T47D (cell line): ENCODE measurements around the gene RPS6KA3.
"Not testable (repeated sequence)": the region's sequence is repeated elsewhere in the genome, so short reads cannot be mapped to it uniquely, and the experiment has no call there.

Experiments used
- DNase-seq, 2 experiments: peaks; one replicate each; pipeline versions ENCODE4 v3.0.0 to v3.0.0-alpha.2; 2011 to 2012; ENCODE audit warnings: low read depth in 1 of 2, low spot score in 1 of 2
- JUND ChIP-seq: IDR thresholded peaks from 2 replicates; pipeline ENCODE4 v1.6.1; 2012; ENCODE audit warnings: low read depth
- in situ Hi-C: cut with HindIII; loops from 2 replicates; pipeline ENCODE4 v1.10.0; 2016; ENCODE audit warnings: low sequenced_read_pairs, low pct_unique_long_range_greater_than_20kb

RPS6KA3 gene

DNA sequence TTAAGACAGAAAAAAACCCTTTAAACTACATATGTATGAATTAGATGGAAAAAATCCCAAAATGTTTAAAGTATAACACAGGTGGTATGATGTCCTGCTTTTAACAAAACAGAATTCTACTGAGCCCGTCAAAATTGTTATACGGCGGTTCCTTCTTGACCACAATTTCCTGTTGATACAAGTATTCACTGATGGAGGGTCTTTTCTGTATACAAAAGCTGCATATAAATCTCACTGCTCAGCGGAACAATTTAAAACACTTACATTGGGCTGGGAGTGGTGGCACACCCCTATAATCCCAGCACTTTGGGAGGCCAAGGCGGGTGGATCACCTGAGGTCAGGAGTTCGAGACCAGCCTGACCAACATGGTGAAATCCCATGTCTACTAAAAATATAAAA, 62.4 kb downstream of the RPS6KA3 start:
- no peak for TF ChIP-seq JUND
- in situ Hi-C loops = no loop called here

DNA sequence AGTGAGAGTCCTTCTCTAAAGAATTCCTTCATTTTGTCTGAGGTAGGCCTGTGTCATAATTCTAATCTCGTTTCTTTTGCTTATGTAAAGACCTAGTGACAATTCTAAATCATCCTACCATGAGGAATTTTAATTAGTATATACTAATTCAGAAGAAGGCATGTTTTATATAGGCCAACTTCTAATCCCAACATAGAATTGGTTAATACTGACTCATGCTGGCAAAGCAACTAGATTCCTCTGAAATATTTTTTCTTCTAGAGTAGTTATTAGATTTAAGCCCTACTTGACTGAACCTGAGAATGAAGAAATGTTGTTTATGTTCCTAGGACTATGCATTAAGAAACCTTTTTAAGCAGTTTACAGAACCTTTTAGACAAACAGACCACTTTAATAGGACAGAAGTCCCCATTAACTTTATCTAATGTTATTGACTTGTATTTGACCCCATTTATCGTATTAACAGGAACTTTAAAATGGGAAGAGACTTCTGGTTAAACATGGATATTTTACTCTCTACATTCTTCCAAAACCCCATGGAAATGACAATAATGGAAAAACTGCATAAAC, 69.0 kb downstream of the RPS6KA3 start:
- TF ChIP-seq JUND = no peak
- in situ Hi-C loops = no loop called here
- DNase-seq = no peak

More for the DNA sequence above, 62.4 kb downstream of the RPS6KA3 start:
- no peak for DNase-seq

DNA sequence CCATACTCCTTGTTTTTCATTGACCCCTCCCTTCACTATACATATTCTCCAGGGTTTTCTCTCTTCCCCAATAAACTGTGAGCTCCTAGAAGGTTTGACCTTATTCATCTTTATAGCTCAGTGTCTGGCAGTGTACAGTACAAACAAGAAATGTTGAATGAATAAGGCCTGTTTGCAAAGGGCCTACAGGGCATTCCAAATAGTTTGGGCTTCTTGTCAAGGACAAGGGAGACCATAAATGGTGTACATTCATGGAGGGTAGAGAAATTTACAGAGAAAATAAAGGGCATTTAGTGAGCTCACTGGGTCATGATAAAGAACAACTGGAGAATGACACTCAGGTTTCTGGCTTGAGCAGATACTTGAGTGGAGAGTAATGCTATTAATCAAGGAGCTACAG, 77.5 kb downstream of the RPS6KA3 start:
- in situ Hi-C loops = no loop called here
- TF ChIP-seq JUND = no peak
- no peak for DNase-seq

DNA sequence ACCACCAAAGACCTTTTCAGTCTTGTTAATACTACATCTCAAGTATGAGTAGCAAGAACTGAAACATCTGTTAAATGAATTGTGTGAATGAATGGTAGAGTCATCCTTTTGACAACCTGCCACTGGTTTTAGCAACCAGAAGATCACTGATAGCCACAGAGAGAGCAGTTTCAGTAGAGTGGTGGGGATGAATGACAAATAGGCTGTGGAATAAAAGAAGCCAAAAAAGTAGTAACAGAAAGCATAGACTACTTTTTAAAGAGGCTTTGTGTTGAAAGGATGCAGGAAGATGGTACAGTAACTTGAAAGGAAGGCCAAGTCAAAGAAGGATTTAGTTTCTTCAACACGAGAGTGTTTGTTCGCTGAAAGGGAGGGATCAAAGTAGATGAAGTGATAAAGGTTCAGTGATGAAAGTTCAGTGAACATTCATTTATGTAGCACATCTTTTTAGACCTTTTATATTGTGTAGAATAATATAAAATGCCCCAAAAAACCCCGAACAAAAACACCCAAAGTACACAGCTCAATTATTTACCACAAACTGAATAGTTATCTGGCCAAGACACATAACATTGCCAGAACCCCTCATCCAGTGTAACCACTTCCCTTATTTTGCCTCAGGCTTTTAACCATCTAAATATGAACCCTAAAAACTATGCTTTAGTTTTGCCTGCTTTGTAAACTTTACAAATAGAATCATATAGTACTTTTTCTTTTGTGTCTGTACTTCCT, 84.9 kb downstream of the RPS6KA3 start:
- in situ Hi-C loops = no loop called here
- DNase-seq = no peak

DNA sequence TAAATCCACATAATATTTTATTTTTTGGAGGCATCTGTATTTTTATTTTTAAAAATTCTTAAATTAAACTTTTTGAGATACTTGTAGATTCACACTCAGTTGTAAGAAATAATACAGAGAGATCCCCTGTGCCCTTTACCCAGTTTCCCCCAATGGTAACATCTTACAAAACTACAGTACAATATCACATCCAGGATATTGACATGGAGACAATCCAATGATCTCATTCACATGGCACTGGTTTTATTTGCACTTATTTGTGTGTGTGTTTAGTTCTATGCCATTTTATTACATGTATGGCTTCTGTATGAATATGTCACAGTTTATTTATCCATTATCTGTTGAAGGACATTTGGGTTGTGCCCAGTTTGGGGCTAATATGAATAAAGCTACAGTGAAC, 89.6 kb downstream of the RPS6KA3 start:
- no peak for TF ChIP-seq JUND

More for the DNA sequence above, 84.9 kb downstream of the RPS6KA3 start:
- no peak for TF ChIP-seq JUND

DNA sequence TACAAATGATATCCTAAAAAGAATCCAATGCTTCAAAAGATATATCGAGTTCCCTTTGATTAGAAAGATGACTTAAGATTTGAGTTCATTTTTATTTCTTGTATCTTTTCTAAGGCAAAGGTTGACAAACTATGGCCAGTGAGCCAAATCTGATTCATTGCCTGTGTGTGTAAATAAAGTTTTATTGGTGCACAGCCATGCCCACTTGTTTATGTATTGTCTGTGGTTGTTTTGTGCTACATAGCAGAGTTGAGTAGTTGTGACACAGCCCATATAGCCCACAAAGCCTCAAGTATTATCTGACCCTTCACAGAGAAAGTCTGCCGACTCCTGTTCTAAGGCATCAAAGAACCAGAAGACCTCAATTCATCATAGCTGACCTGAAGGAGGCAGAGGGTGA, 92.9 kb downstream of the RPS6KA3 start:
- in situ Hi-C loops = no loop called here
- TF ChIP-seq JUND = no peak

More for the DNA sequence above, 89.6 kb downstream of the RPS6KA3 start:
- in situ Hi-C loops = no loop called here
- no peak for DNase-seq

DNA sequence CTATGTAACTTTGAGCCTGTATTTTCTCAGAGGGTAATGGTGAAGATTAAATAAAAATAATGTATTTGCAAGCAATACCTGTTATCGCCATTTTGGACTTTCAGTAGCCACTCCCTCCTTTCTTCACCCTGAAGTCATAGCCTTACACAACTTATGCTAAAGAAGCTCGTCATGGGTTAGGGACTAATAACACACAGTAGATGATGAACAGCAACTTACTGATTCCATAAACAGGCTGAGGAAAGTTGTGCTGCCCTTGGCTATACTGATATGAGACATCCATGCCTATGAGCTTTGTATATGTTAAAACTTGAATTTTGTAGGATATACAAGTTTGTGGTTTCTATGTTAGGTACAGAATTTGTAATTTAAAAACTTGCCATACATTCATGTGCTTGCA, 93.4 kb downstream of the RPS6KA3 start:
- no peak for TF ChIP-seq JUND
- in situ Hi-C loops = no loop called here
- DNase-seq = no peak

More for the DNA sequence above, 92.9 kb downstream of the RPS6KA3 start:
- DNase-seq = no peak

DNA sequence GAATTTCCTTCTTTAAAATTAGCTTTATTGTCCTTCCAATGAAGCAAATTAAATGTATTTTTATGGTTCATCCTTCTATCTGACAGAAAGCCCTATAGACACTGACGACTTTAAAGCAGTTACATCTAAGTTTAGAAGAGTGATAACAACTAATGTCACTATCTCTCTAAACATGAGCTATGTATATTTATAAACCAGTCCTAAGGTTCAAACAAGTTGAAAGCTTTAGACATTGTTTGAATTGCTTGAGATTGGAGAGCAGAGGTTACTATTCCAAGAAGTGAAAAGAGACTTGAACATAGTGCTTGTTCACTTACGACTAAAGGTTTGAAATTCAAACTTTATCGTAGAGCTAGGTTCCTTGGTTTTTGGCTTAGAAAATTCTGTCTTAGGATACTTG, 94.8 kb downstream of the RPS6KA3 start:
- no peak for TF ChIP-seq JUND
- no peak for DNase-seq
- in situ Hi-C loops = no loop called here

DNA sequence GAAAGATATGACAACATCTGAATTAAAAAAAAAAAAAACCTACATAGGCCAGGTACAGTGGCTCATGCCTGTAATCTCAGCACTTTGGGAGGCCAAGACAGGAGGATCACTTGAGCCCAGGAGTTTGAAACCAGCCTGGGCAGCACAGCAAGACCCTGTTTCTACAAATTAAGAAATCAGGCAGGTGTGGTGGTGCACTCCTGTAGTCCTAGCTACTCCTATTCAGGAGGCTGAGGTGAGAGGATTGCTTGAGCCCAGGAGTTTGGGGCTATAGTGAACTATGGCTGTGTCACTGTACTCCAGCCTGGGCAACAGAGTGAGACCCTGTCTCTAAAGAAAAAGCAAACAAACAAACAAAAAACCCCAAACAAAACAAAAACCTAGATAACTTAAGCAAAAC, 104.2 kb downstream of the RPS6KA3 start:
- in situ Hi-C loops, DNase-seq: not testable (repeated sequence)

DNA sequence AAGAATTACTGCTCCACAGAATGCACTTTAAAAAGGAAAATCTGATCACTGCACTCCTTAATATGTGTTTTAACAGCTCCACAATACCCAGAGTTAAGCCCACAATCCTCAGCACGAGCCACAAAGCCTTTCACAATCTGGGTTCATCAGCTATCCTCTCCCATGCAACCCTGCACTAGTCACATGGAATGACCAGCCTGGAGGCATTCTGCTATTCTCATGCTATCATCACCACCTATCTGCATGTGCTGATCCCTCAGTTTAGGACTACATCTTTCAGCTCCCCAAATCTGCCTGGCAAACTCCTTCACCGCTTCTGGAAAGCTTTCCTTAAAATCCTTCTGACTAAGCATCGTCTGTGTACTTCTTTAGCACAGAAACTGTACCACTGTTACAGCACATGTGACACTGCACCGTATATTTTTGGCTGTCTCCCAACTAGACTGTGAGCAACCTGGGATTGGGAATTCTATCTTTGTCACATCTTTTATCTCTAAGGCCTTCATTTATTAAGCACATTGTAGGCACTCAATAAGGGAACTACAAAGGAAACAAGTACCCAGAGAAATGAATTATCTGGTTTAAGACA, 106.8 kb downstream of the RPS6KA3 start:
- DNase-seq = no peak
- in situ Hi-C loops = no loop called here
- no peak for TF ChIP-seq JUND

DNA sequence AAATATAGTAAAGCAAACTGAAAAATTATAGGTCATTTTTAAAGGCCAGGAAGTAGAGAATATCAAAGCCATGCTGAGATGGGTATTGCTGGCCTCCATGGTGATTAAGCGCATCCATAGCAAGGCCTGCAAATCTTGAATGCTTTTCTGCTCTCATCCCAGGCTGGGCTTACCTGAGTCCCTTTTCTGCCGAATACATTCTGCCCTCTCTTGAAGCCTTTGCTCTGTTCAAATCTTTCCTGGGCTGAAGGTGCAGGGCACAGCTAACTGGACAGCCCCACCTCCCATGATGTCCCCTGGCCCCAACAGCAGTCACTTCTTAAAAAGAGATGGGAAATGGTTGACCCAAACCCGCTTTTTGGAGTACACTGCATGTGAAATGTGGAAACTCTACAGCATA, 115.0 kb downstream of the RPS6KA3 start:
- no peak for TF ChIP-seq JUND
- in situ Hi-C loops = no loop called here
- no peak for DNase-seq

DNA sequence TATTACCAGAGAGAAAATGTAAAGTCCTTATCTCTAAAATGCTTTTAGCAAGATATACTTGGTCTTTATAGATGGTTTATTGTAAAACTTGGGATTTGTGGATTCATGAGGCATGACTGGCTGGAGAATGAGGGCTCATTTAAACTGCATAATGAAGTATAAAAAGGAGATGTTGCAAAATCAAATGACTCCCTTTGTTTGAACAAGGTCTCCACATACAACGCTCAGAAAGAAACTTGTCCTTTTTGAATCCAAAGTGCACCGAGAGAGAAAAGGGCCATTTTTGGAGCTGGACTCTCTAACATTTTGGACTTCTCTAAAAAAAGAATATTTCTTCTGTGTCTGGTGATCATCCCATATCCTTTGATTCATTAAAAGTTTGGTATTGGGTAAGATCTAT, 117.4 kb downstream of the RPS6KA3 start:
- DNase-seq = no peak
- no peak for TF ChIP-seq JUND

DNA sequence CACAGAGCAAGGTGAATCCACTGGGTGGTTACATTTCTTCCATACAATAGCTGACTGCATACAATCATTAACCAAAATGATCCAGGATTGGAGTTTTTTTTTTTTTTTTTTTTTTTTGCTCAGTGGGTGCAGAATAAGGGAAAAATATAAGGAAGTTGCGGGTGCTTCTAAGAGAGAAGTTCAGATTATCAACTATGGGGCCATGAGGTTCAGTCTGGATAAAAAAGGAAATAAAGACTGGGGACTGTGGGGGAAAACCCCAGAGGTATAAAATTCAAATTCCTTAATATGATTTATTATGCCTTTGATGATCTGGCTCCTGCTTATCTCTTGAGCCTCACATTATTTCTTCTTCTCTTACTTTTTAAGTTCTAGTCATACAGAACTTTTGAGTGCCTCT, 119.1 kb downstream of the RPS6KA3 start:
- TF ChIP-seq JUND = no peak
- no peak for DNase-seq
- in situ Hi-C loops = no loop called here

More for the DNA sequence above, 117.4 kb downstream of the RPS6KA3 start:
- in situ Hi-C loops = no loop called here
